GM12878 (cell line): ENCODE data around the gene STPG3.

Experiments
- EZH2 ChIP-seq: IDR thresholded peaks from 2 replicates; pipeline ENCODE4 v1.6.1; 2012; ENCODE audit warnings: low read depth, mild to moderate bottlenecking, control low read depth, inconsistent platforms, low read length, borderline replicate concordance; ENCODE audit not compliant: control insufficient read depth
- HDAC6 ChIP-seq: fragments of 200-600 bp; sonication (generic); IDR thresholded peaks from one replicate; pipeline ENCODE4 v1.8.0; 2017; ENCODE audit warnings: antibody characterized with exemption; ENCODE audit not compliant: unreplicated experiment
- SMC3 ChIP-seq: IDR thresholded peaks from 2 replicates; pipeline ENCODE4 v1.6.1; 2011; ENCODE audit warnings: low read length, improper control_type of control experiment, borderline replicate concordance
- SP1 ChIP-seq: IDR thresholded peaks from one replicate; pipeline ENCODE4 v1.6.1; 2011; ENCODE audit warnings: low read depth, low read length
- TF ChIP-seq, protein P1 (sequence below), 3 experiments: IDR thresholded peaks in 2 of 3; conservative IDR thresholded peaks in 1 of 3; 2 replicates each; pipeline ENCODE4 v1.5.1; 2011; ENCODE audit warnings: low read depth in 3 of 3, low read length in 3 of 3, mild to moderate bottlenecking in 3 of 3, control low read depth in 2 of 3, moderate library complexity in 2 of 3, inconsistent platforms in 1 of 3, mixed read lengths in 1 of 3; ENCODE audit not compliant: control insufficient read depth in 2 of 3, insufficient read depth in 1 of 3; ENCODE audit errors: extremely low read depth in 1 of 3
- TF ChIP-seq, protein P2 (sequence below): fragments of 450-650 bp; IDR thresholded peaks from 2 replicates; pipeline ENCODE4 v1.6.1; 2017; ENCODE audit warnings: mild to moderate bottlenecking, moderate library complexity
- TF ChIP-seq, protein P3 (sequence below): fragments of 450-650 bp; IDR thresholded peaks from 2 replicates; pipeline ENCODE4 v1.6.1; 2018; ENCODE audit warnings: borderline replicate concordance, mild to moderate bottlenecking; ENCODE audit not compliant: partially characterized antibody

DNA sequence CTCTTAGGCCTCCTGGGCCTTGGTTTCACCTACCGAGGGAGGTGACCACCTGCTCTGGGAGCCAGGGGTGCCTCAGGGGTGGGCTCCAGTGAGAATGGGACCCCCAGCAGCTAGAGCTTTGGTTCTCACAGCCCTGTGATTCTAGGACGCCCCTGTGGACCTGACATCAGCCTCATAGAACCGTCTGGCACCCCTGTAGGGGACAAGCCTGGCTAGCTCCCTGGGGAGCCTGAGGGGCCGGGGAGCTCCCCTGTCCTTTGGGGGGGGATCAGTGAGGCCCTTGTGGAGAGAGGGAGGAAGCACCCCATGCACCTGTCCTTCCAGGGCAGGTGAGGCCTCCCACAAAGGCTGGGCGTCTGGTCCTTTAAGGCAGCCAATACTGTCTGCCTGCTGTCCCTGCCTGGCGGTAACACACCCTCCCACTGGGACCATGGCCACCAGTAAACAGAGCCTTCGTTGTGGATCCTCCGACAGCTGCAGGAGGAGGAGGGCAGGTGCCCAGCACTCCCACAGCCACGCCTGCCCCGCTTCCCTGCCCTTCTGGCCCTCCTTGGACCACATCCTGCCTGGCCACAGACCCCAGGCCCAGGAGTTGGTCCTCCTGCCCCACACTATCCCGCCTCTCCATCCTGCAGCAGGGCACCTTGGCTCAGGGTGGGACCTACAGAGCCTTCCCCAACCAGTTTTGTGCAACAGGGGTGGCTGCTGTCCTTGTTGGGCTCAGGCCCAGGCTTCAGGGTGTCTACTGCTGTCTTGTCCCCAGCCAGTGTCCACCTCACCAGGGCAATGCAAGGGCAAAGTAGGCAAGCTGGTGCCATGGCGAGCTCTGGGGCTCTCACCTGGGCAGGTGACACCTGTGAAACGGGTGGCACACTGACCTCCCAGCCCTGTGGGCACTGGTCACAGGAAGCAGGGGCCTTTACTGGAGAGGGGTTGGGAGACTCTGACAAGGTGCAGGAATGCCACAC, 13.0 kb upstream of the STPG3 start:
- TF ChIP-seq SP1, result no peak
- TF ChIP-seq, protein P1, sequence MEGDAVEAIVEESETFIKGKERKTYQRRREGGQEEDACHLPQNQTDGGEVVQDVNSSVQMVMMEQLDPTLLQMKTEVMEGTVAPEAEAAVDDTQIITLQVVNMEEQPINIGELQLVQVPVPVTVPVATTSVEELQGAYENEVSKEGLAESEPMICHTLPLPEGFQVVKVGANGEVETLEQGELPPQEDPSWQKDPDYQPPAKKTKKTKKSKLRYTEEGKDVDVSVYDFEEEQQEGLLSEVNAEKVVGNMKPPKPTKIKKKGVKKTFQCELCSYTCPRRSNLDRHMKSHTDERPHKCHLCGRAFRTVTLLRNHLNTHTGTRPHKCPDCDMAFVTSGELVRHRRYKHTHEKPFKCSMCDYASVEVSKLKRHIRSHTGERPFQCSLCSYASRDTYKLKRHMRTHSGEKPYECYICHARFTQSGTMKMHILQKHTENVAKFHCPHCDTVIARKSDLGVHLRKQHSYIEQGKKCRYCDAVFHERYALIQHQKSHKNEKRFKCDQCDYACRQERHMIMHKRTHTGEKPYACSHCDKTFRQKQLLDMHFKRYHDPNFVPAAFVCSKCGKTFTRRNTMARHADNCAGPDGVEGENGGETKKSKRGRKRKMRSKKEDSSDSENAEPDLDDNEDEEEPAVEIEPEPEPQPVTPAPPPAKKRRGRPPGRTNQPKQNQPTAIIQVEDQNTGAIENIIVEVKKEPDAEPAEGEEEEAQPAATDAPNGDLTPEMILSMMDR (IDR thresholded peaks at IDR 0.05 in 2 of 3, conservative IDR thresholded peaks at IDR 0.05 in 1 of 3; ENCODE audit: control insufficient read depth in 2 of 3, extremely low read depth in 1 of 3, insufficient read depth in 1 of 3, low read depth in 3 of 3, low read length in 3 of 3), result no peak
- TF ChIP-seq, protein P2, sequence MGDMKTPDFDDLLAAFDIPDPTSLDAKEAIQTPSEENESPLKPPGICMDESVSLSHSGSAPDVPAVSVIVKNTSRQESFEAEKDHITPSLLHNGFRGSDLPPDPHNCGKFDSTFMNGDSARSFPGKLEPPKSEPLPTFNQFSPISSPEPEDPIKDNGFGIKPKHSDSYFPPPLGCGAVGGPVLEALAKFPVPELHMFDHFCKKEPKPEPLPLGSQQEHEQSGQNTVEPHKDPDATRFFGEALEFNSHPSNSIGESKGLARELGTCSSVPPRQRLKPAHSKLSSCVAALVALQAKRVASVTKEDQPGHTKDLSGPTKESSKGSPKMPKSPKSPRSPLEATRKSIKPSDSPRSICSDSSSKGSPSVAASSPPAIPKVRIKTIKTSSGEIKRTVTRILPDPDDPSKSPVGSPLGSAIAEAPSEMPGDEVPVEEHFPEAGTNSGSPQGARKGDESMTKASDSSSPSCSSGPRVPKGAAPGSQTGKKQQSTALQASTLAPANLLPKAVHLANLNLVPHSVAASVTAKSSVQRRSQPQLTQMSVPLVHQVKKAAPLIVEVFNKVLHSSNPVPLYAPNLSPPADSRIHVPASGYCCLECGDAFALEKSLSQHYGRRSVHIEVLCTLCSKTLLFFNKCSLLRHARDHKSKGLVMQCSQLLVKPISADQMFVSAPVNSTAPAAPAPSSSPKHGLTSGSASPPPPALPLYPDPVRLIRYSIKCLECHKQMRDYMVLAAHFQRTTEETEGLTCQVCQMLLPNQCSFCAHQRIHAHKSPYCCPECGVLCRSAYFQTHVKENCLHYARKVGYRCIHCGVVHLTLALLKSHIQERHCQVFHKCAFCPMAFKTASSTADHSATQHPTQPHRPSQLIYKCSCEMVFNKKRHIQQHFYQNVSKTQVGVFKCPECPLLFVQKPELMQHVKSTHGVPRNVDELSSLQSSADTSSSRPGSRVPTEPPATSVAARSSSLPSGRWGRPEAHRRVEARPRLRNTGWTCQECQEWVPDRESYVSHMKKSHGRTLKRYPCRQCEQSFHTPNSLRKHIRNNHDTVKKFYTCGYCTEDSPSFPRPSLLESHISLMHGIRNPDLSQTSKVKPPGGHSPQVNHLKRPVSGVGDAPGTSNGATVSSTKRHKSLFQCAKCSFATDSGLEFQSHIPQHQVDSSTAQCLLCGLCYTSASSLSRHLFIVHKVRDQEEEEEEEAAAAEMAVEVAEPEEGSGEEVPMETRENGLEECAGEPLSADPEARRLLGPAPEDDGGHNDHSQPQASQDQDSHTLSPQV, result no peak
- TF ChIP-seq, protein P3, sequence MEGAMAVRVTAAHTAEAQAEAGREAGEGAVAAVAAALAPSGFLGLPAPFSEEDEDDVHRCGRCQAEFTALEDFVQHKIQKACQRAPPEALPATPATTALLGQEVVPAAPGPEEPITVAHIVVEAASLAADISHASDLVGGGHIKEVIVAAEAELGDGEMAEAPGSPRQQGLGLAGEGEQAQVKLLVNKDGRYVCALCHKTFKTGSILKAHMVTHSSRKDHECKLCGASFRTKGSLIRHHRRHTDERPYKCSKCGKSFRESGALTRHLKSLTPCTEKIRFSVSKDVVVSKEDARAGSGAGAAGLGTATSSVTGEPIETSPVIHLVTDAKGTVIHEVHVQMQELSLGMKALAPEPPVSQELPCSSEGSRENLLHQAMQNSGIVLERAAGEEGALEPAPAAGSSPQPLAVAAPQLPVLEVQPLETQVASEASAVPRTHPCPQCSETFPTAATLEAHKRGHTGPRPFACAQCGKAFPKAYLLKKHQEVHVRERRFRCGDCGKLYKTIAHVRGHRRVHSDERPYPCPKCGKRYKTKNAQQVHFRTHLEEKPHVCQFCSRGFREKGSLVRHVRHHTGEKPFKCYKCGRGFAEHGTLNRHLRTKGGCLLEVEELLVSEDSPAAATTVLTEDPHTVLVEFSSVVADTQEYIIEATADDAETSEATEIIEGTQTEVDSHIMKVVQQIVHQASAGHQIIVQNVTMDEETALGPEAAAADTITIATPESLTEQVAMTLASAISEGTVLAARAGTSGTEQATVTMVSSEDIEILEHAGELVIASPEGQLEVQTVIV, result no peak
- no peak for TF ChIP-seq HDAC6
- no peak for TF ChIP-seq SMC3
- no peak for TF ChIP-seq EZH2
